ENCODE measurements around the gene FNBP1L.

DNA sequence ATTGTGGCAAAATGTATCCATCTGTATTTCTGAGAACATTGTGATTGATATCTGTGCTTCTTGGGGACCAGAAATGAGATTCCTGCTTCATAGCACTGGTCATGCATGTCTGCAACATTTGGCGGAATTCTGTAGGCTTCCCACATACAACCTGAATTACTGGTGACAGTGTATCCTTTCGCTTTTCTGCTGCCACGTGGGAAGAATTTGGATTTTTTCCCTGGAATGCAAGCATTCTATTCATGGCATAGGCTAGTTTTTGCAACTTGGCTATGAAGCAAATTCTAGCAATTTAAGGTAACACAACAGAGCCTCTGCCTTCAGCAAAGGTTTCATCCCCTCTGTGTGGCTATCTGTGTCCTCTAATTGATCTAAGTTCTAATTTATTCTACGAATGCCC is 147.8 kb downstream of the FNBP1L start:
- no peak for TF ChIP-seq EZH2 (IDR thresholded peaks at IDR 0.05; ENCODE audit: borderline replicate concordance, low read length)
- TF ChIP-seq, protein P1, sequence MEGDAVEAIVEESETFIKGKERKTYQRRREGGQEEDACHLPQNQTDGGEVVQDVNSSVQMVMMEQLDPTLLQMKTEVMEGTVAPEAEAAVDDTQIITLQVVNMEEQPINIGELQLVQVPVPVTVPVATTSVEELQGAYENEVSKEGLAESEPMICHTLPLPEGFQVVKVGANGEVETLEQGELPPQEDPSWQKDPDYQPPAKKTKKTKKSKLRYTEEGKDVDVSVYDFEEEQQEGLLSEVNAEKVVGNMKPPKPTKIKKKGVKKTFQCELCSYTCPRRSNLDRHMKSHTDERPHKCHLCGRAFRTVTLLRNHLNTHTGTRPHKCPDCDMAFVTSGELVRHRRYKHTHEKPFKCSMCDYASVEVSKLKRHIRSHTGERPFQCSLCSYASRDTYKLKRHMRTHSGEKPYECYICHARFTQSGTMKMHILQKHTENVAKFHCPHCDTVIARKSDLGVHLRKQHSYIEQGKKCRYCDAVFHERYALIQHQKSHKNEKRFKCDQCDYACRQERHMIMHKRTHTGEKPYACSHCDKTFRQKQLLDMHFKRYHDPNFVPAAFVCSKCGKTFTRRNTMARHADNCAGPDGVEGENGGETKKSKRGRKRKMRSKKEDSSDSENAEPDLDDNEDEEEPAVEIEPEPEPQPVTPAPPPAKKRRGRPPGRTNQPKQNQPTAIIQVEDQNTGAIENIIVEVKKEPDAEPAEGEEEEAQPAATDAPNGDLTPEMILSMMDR (IDR thresholded peaks at IDR 0.05; ENCODE audit: low read length), result no peak
